HK-2 (cell line): ENCODE results near the gene SIDT1.

ENCODE experiments used
- DNase-seq: peaks from one replicate; pipeline ENCODE4 v3.0.0-alpha.2; 2018; ENCODE audit not compliant: unreplicated experiment

SIDT1 gene

DNA sequence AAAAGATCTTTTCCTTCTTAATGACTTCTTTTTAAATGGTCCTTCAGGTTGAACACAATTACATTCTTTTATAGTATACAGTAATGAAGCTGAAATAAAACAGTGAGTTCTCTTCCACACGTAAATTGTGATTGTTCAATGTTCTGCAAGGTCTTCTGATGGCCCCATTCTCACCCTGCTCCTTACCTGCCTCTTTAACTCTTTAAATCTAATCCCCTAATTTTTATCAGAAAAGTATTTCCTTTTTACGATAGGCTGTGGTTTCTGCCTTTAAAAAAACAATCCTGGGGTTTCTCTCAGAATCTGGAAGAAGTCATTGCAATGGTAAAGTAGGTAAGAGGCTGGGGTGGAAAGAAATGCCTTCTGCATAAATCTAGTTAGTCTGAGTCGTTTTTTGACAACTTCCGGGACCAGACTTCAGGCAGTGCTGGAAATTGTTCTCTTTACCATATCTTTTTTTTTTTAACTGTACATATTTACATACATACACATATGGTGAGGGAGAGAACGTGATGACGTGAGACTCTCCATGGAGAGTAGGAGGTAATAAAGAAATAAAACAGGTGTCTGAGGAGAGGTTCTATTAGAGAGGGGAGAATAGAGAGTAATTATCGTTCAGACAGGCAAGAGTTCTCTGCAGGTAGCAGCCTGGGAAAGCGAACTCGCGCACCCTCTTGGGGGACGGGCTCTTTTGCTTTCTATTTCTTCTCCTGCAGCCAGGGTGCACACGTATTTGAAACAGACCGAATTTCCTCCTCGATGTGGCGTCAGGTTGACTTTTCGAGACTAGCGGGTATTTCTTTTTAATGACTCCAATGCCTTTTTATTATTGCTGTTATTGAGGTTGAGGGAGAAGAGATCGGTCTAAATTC, at the start of gene SIDT1:
TSS of gene SIDT1 (plus strand) at position 730 of the 872 bp plus-strand sequence. CDS start 467 bp downstream, outside the sequence.
- no peak for DNase-seq

DNA sequence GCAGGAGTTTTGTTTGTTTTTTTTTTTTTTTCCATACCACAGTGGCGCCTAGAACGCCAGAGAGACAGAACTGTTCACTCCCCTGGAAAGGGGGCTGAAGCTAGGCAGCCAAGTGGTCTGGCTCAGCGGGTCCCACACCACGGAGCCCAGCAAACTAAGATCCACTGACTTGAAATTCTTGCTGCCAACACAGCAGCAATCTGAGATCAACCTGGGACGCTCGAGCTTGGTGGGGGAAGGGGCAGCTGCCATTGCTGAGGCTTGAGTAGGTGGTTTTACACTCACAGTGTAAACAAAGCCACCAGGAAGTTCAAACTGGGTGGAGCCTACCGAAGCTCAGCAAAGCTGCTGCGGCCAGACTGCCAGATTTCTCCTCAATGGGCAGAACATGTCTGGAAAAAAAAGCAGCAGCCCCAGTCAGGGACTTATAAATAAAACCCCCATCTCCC, 47.2 kb upstream of the SIDT1 start:
- no peak for DNase-seq

DNA sequence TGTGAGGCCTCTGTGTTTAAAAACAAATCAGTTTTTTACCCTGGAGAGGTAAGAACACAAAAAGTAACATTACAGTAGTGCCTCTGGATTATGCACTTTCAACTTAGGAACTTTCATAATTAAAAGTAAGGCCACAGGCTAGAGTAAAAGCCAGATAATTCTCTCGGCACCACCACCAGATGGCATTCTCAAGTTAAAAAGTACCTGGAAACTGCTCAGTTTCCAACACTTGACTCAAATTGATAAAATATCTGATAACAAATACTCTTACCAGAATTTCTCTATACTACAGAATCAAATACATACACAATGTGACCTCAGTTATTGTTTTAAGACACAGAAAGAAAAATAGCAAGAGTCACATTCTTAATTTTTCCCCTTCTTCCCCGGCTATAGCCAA, 37.3 kb upstream of the SIDT1 start:
- DNase-seq: no peak

DNA sequence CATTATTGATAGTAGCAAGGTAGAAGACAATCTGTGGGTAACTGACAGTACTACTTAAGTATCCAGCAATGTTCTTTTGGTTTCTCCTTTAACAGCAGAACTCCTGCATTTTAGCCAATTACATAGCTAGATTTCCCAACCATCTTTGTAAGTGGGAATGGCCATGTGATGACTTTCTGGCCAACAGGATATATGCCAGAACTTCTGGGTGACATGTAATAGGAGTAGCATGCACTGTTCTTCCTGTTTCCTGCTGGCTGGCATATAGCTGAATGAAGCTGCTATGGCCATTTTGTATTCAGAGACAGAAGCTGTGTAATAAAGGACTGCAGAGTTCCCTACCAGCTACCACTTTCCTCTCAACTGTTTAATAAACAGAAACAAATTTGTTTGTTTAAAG, 35.4 kb upstream of the SIDT1 start:
- DNase-seq: no peak

DNA sequence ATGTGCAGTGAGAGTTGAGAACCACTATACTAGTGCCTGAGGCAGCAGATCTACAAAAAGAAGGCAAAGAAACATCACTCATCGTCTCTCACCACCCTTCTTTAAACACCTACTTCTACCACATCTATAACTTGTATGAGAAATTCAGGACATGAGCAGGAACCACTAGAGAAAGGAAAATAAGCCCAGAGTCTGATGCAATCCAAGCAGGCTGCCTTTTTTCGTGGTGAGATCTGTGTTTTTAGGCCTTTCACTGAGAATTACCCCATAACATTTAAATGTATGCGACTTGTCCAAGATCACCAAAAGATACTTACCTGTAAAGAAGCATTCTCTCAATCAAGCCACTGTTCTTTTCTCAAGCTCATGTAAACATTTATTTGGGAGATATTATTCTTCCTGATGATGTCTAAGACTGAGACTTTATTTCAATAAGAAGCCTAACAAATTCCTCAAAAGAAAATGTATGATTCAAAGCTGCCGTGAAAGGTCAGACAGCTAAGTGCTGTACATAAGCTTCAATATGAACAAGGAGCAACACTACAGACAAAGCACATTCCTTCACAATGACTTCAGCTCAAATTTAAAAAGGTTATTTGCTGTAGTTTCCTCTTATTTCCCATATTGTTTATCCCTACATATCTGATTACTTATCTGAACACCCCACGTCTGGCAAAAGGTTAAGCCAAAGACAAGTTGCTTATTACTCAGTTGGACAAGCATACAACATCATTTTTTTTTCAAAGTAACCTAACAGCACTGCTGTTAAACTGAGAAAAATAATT, 33.9 kb upstream of the SIDT1 start:
- no peak for DNase-seq

DNA sequence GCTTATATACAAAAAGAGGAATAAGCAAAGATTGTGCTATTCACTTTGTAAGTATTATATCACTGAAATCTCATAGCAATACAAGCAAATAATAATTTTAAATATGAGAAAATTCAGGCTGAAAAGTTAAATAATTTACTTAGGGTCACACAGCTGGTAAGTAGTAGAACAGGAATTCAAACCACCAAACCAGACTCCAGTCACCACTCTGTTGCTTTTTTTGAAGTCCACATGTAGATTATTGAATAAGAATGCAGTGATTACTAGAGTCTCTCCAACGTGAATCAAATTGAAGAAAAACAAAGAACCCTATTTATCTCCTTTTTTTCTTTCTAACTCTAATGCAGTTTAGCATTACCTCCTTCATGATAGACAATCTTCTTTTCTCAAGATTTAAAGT, 33.3 kb upstream of the SIDT1 start:
- no peak for DNase-seq

DNA sequence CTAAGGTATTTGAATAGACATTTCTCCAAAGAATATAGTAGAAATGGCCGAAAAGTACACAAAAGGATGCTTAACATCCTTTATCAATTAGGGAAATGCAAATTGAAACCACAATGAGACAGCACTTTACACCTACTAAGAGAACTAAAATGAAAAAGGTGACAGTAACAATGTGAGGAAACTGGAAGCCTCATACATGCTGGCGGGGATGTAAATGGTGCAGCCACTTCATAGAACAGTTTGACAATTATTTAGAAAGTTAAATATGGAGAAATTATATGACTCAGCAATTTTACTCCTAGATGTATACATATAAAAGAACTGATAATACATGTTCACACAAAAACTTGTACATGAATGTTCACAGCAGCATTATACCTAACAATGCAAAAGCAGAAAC, 30.8 kb upstream of the SIDT1 start:
- DNase-seq: no peak

DNA sequence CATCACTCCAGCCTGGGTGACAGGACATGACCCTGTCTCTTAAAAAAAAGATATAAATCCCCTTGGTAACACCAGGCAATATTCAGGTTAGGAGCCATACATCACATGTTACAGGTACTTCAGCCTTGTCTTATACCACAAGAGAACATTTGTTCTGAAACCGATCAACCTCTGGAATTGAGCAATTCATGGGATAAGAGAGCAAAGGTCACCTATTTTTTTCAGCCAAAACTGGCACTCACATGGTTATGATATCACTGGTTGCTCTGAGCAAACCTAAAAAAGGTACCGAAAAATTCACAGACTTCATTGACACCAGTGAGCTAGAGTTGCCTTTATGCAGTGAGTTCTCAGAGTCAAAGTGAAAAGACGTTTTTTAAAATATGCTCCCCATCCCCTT, 26.5 kb upstream of the SIDT1 start:
- no peak for DNase-seq

DNA sequence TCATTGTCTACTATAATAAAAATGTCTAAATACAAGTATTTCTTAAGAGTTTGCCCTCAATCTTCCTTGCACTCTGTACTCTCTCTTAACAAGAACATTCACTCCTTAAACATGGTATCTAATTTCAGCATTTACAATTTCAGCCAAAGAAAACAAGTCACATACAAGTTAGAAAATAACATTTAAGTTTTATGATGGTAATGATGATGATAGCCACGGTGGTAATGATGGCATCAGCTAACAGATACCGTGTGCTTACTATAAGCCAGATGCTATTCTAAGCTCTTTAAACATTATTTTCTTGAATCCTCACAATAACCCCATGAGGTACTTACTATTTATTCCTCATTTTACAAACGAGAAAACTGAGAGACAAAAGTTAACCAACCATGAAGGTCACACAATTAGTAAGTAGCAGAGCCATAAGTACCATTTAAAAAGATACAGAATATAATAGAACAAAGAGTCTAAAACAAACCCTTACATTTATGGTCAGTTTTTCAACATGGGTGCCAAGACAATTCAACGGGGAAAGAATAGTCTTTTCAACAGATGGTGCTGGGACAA, 24.8 kb upstream of the SIDT1 start:
- DNase-seq: no peak

DNA sequence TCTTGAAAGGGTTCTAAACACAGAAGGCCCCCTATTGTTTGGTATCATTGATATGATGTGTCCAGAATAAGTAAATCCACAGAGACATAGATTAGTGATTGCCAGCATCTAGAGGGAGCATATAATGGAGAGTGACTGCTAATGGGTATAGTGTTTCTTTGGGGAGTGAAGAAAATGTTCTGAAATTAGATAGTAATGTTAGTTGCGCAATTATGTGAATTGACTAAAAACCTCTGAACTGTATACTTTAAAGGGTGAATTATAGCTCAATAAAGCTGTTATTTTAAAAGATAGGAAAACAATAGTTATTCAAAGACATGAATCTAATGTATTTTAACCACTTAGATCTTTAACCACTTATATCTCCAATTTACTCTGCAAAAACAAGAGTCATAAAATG, 23.4 kb upstream of the SIDT1 start:
- no peak for DNase-seq

DNA sequence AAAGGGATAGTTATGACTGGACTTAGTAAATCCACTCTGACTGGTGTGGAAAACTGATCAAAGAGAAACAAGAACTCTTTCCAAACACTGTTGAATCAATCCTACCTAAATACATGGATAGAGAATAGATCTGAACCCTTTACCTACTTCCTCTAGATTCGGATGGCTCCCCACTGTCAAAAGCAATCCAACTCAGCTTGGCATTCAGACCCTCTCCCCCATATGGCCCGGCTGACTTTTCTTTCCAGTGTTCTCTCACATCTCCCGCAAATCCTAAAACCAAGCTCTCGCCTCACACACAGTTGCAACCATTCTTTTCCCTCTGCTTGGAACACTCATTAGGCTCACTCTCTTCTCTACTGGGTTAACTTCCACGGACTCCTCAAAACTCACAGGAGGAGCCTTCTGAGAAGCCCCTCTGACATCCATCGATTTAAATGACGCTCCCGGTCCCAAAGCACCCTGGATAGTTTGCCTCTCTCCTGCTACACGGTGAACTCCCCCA, 18.0 kb upstream of the SIDT1 start:
- peak; percentile 16 for DNase-seq

DNA sequence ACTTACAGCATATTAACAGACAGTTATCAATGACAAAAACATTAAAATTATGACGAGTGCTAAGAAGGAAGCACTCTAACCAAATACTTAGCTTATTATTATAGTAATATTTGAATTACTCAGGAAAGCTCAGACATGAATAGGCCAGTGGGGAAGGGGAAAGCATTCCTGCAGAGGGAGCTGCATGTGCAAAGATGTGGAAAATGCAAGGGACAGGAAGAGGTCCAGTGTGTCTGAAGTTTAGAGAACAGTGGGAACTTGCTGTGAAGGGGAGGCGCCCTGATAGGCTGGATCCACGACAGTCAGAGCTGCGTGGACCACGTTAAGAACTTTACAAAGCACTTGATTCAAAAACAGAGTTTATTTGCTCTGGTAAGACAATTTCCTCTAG, 16.2 kb upstream of the SIDT1 start:
- no peak for DNase-seq

DNA sequence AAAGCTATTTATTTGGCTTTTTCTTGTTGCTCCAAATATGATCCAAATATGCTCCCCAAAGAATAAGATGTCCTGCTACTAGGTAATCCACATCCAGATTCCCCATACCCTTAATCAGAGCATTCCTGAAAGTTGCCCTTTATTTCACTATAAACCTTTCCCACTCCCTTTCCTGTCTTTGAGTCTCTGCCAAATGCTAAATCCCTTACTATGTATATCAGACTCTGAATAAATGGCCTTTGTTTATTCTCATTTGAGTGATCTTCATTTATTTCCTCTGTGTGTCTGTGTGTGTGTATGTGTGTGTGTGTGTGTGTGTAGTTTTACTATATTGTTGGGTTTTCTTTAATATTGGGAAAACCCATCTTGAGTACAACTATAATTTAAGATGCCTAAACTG, 10.4 kb upstream of the SIDT1 start:
- no peak for DNase-seq

DNA sequence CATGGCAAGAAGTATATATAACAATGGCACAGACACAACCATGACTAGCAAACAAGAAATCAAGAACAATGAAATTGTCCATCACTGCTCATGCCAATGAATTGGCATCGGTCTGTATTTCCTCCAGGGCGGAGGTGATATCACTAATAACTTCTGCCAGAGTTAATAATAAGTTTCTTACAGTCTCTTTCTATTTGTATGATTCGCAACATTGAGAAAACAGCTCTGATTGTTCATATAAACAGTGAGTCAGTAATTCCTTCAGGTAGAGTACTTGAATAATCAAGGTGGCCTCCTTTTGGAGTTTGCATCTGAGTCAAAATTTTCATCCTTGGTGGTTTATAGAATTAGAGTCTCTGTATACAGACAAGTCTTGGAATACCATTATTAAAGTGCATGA, 9.1 kb upstream of the SIDT1 start:
- no peak for DNase-seq

DNA sequence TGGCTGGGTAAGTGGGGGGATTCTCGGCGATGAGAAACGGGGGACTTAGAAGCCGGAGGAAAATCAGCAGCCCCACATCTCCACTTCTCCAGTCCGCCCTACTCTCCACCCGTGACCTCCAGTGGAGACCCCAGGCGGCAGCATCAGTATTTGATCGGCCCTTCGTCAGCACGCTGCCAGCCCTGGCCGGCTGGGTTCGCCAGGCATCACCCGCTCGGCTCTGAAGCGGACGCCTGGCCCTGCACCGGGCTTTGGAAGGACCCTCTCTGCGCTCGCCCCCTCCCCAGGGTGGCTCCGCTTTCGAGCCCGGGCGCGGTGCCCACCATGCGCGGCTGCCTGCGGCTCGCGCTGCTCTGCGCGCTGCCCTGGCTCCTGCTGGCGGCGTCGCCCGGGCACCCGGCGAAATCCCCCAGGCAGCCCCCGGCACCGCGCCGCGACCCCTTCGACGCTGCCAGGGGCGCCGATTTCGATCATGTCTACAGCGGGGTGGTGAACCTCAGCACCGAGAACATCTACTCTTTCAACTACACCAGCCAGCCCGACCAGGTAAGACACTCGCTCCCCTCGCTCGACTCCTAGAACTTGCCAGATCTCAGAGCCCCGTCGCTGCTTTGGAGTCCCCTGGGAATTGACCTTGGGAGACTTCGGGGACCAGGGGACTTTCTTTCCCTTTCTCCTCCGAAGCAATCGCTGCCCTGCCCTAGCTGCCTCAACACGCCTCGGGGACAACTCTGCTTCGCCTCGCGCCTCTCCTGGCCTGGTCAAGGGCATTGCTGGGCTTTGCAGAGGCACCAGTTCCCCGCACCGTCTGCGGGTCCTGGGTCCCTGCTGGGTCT, 561 bp downstream of the SIDT1 start:
- no peak for DNase-seq

DNA sequence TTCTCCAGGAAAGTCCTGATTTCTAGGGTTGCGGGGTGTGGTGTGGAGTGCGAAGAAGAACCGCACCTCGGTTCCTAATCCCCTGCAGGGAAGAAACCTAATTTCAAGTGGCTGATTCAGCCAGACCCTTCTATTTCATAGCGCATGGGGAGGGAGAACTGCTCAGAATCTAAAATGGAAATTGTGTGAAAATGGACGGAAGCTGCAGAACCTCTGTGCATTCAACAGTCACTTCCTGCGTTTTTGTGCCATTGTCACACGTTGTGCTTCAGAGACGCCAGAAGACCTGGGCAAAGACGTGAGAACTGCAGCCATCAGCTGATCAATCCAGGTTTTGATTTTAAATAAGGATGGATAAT, 1.2 kb downstream of the SIDT1 start:
- no peak for DNase-seq

DNA sequence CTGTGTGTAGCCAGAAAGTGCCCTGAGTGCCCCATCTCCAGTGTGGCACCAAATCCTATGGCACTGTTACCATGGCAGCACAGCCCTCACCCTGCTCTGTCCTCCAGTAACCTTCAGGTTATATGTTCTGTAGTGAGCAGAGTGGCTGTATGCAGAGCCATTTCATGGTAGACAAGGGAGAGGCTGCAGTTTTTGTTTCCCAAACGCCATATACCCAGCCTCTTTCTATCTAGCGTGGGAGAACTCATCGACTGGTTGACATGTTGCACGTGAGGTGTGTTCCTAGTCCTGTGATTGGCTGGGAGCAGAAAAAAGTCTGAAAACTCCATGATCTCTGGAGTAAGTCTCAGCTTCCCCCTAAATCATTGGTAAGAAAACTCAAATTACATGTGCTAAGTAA, 2.0 kb downstream of the SIDT1 start:
- no peak for DNase-seq

DNA sequence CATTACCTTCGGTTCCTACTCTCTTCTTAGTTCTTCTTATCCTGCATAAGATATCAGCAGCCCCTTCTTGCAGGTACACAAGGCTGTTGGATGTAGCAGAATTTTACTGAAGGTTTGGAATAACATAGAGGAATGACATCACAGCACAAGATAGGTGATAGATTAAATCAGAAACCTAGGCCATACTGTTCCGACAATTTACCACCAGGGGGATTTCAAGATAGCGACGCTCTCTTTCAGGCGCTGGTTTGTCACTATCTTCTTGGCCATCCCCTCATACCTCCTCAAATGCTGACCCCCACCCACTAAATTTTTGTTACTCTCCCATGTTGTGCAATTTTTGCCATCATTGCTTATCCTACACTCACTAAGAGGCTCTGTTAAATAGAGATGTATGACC, 3.5 kb downstream of the SIDT1 start:
- no peak for DNase-seq

DNA sequence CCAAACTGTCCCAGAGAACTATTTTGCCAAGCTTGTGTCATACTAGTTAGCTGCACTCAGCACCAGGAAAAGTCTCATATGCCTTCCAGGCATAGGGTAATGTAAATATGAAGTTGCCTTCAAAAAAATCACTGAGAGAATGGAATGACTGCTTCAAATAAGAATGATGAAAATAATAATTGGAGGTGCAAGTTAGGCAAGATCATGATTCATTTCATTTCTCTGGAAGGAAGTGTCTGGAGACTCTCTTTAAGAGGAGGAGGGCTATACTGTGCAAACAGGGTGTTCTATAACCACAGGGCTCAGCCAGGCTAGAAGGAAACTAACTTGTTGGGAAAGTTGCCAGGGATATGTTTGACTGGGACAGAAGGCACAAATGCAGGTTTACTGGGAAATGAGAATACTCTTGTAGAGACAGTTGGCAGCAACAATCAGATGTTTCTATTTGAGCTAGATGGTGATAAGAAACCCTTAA, 4.3 kb downstream of the SIDT1 start:
- DNase-seq: no peak

DNA sequence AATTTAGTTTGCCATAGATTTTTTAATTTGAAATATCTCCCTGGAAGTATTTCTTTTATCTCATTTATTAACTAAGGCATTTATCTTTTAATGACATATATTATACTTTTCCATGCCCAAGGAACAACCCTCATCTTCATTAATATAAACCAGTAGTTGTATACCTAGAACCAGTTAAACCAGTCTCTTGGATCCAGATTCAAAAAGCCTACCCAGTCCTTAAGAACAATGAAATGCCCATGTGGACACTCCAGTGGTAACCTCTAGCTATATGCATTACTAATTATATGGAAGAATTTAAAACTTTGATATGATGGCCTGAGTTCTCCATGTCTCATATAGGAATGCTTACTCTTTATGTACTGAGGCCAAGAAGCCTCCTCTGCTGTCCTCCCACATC, 4.8 kb downstream of the SIDT1 start:
- no peak for DNase-seq

DNA sequence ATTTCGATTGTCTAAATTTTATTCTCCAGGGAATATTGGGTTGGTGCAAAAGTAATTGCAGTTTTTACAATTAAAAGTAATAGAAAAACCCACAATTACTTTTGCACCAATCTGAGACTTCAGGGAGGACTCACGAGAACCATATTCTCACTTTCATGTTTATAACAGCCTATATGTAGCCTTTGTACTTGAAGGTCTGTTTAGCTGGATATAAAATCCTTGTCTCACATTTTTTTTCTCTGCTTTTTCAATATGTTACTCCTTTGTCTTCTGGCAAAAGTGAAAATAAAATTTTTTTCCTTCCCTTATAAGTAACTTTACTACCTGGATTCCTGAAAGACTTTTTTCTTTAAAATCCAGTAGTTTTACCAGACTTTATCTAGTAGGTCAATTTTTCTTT, 9.2 kb downstream of the SIDT1 start:
- DNase-seq: no peak

DNA sequence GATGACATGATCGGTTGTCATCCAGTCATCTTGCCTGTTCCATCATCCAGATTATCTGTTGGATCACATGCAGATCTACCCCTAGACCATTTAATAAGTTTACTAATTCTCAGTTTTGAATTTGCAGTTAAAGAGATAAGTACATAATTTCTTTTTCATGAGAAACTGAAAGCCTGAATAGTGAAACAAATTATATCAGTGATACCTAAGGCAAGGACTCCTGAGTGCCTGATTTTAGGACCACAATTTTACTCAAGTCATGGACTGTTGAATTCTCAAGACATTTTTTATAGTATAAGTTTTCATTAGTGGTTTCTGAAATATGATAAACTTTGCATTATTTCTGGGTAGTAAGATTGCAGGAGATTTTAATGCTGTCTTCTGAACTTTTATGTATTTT, 13.2 kb downstream of the SIDT1 start:
- DNase-seq: no peak
